Smooth muscle cell of the brain vasculature (primary cell): ENCODE results near the gene PTTG2.
"Not testable (repeated sequence)": the region's sequence is repeated elsewhere in the genome, so short reads cannot be mapped to it uniquely, and the experiment has no call there.

Experiments used
- DNase-seq: peaks from one replicate; pipeline ENCODE4 v3.0.0-alpha.2; 2012; ENCODE audit warnings: low read depth, low spot score

Gene PTTG2

DNA sequence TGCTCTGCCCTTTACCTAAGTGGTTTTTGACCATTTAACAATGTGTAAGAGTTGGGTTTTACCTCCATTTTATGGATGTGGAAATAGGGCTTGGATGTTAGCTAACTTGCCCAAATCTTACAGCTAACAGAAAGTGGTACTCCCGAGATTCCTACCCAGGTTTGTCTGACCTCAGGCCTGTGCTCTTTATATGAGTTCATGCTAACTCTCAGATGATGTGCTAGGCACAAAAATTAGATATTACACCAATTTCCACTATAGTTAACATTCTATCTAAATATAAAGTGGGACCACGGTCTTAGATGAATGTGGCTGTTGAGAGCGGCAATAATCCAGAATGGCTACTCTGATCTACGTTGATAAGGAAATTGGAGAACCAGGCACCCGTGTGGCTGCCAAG, at the start of gene PTTG2:
Gene PTTG2 (plus strand): TSS at position 301 of the 400 bp plus-strand sequence. CDS start 37 bp downstream, at position 338.
- DNase-seq = no peak

DNA sequence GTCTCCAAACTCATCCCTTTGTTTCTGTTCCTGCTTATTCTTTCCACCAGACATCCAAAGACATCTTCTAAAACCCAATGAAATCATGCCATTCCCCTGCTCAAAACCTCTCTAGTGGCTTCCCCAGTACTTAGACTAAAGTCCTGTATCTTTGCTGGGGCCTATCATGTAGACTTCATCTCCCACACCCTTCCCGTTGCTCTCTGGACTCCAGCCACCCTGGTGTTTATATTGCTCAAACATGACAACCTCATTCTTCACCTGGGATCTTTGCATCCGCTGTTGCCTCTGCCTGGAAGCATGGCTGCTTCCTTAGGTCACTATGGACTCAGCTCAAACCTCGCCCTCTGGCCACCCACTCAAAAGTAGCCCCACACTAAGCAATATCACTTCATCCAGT, 45.7 kb upstream of the PTTG2 start:
- no peak for DNase-seq

DNA sequence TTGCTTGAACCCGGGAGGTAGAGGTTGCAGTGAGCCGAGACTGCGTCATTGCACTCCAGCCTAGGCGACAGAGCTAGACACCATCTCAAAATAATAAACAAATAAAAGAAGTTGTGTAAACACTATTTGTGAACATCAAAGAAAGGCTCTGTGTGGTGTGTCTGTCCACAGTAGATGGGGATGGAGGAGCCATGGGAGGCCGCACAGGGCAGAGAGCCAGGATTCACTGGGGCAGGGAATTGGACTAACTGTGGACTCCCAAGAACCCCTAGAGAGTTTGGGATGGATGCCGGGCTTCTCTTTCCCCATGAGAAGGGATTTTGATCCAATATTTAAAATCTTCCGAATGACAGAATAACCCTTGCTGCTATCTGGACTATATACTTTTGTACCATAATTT, 42.8 kb upstream of the PTTG2 start:
- DNase-seq = no peak

DNA sequence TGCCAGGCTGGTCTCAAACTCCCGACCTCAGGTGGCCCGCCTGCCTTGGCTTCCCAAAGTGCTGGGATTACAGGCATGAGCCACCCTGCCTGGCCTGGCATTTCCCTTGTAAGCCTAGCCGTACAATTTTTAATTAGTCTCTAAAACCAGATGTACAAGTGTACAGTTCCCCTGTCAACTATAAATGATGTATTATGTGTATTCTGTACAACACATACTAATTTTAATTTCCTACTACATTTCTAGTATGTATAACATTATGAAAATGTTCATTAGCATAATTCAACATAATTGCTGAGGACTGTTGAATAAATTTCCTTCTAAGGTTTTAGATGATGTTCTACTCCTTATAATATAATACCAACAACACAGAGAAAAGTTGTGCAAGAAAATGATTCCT, 41.5 kb upstream of the PTTG2 start:
- DNase-seq = no peak

DNA sequence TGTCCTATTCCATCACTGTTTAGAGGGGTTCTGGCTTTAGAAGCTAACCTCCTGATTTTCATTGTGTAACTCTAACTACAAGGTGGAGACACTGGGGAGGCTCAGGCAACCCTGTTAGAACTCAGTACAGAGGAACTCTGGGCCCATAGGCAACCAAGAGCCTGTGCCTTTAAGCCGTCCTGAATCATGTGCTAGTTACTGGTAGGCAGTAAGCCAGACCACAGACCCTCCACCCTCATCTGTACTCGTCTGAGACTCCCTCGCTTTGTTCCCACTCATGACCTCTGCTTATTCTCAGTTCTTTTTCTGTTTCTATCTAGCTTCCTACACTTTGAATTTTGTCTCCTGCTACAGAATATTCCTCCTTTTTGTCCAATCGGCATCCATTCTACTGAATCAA, 37.9 kb upstream of the PTTG2 start:
- no peak for DNase-seq

DNA sequence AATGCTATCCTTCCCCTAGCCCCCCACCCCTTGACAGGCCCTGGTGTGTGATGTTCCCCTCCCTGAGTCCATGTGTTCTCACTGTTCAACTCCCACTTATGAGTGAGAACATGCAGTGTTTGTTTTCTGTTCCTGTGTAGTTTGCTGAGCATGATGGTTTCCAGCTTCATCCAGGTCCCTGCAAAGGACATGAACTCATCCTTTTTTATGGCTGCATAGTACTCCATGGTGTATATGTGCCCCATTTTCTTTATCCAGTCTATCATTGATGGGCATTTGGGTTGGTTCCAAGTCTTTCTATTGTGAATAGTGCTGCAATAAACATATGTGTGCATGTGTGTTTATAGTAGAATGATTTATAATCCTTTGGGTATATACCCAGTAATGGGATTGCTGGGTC, 37.1 kb upstream of the PTTG2 start:
- not testable (repeated sequence) for DNase-seq

DNA sequence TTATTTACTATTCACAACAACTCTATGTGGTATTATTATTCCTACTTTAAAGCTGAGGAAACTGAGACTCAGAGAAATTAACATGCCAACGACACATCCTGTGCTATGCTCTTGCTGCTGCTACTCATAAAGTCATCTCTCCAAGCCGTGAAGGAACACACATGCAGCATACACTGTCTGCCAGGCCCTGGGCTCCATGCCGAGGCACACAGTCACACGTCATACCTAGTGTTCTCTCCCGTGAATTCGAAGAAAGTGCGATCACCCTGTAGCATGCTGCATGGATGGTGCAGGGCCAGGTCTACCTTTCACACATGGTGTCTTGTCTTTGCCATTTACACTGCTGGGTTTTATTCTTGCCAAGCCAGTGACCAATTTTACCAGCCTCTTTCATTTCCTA, 35.3 kb upstream of the PTTG2 start:
- no peak for DNase-seq

DNA sequence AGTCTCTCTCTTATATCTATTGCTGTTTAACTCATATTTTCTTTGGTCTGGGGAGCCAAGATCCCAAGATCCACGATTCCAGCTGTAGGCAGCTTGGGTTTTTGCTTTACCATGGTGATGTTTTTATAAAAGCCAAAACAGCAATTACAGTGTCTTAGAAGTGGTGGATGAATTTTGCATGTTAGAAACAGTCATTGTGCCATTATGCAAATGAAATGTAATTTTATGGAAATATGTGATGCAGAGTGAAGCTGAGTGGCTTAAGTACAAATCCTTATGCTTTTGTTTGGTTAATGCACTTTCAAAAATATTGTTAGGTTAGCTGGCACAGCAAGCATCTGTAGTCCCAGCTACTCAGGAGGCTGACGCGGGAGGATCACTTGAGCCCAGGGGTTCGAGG, 32.8 kb upstream of the PTTG2 start:
- no peak for DNase-seq

DNA sequence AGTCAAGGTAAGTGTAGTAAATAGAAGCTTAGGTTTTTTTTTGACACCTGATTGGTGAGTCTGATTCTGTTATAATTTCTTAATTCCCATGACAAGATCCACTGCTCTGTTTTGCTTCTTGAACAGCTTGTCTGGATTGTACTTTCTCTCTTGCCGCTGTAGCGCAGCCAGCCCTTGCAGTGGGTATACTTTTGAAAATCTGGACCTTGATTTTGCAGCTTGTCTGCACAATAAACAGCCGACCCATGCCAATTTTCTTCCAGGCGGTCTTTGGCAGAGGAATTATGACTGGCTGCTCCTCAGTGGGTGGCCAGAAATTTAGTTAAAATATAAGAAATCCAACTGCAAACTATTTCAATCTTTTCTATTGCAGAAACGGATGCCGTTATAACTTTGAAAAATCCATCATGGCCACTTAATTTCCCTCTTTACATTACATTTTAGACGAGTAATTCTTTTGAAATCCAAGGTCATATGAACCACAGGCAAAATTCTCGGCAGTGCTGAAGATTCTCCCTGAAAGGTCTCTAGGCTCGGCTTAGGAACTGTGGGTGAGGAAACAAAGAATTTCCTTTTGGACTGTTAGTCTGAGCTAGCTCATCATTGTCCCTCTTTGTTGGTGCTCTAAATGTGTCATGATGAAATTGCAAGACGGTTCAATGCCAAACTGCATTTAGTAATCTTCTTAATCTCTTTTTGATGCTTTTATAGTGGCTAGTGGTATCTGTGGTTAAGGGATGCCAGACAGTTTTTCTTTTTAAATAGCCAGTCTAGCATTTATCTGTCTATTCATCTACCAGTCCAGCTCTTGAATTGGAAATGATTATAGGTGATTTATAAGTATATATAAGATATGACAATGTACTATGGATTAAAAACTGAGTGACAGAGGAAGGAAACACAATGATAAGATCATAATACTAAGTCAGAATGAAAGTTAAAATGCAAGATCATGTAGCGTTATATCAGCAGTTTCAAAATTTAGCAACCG, 31.5 kb upstream of the PTTG2 start:
- no peak for DNase-seq

DNA sequence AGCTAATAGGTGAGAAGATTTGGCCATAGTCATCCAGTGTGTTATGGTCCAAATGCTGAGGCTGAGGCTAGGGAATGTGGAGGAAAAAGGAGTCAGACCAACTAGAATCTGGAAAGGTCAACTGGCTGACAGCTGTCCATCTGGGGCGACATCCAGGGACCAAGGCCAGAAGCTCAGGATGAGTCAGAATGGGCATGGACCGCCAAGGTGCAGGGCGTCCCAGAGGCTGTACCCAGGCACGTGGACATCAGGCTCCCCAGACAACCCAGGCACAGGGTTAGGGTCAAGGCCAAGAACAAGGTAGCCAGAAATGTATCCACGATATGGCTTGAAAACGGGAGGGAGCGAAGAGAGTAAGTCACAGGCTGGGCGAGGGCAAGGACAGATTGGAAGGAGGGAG, 26.1 kb upstream of the PTTG2 start:
- DNase-seq = no peak

DNA sequence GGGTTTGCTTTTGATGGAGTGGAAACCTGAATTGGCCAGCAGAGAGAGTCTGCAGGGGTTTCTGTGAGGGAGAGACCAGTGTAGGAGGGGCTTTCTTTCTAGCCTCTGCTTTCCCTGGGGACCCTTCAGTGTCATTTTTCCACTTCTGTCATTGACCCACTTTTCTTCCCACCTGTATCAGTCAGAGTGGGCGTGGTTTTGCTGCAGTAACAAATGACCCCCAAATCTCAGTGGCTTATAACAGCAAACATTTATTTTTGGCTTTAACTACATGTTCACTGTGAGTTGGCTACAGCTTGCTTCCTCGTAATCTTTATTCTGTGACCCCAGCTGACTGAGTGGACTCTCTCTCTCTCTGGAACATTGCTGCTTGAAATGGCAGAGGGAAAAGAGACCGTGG, 25.6 kb upstream of the PTTG2 start:
- no peak for DNase-seq

DNA sequence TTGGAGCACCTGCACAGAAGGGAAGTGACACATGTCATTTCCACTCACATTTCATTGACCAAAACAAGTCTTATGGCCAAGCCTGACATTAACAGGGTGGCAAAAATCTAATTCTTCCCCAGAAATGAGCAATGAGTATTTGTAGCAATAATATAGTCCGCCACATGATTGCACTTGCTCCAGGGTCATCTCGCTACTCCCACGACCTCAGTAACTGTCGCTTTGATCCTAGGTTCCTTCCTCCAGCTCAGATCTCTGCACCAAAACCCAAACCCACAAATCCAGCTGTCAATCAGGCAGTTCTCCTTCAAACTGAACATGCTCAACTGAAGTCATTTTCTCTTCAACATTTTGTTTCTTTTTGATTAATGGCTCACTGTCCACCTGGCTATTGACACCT, 25.2 kb upstream of the PTTG2 start:
- no peak for DNase-seq

DNA sequence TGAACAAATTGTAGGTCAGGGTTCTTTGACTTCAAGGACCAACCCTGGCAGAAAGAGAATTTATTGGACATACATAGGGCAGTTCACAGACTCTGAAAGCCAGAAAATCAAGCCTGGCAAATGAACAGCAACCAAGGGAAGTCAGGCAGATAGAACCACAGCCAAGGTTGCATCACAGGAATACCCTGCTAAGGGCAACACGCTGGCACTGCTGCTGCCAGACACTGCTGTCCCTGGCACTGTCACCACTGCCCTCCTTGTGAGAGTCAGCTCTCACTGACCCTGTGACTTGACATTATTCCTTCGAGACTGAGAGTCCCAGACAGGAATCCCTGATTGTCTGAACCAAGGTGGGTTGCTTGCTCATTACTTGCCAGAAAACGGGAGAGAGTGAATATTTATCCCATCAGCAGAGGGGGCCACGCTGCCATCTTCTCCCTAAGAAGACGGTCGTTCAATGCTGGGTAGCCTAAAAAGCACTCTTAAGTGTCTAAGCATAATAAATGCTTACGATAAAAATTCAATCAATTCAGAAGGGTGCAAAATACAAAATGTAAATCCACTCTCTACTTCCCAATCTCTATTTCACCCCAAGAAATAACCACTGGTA, 23.2 kb upstream of the PTTG2 start:
- no peak for DNase-seq

DNA sequence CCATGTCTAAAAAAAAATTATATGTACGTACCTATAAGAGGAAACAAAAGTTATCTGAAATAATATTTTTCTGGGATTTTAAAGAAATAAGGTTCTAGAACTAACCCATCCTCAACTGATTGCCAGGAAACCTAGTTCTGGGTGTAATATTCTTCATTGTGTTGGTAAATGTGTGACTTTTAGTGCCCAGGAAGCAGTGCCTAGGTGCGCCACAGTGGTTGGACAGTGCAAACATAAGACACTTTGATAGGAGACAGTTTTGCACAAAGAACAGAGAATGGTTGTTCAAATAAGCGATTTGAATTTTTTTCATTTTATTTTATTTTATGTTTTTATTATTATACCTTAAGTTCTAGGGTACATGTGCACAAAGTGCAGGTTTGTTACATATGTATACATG, 22.0 kb upstream of the PTTG2 start:
- no peak for DNase-seq

DNA sequence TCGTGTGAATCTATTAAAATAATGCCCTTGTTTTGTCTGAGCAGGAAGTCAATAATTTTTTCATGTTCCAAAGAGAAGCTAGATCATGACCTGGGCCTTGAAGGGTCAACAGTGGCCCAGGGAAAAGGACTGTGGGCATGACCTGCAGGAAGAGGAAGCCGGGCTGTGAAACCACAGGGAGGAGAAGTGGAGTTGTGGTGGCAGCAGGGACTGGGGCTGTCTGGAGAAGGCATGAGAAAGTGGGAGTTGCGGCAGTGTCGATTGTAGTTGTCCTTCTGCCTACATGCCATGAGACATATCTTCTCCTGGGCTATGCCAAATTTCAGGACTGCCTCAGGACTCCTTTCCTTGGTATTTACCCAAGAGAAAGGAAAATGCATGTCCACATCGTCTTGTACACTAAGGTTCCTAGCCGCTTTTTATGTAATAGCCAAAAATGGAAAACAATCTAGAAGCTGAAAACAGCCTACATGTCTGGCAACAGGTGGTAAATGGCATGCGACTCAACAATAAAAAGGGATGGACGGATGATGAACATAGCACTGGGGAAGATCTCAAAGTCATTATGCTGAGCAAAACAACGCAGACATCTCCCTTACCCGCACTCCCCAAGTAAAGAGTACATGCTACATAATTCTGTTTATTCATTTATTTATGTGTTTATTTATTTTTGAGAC, 13.6 kb upstream of the PTTG2 start:
- no peak for DNase-seq

DNA sequence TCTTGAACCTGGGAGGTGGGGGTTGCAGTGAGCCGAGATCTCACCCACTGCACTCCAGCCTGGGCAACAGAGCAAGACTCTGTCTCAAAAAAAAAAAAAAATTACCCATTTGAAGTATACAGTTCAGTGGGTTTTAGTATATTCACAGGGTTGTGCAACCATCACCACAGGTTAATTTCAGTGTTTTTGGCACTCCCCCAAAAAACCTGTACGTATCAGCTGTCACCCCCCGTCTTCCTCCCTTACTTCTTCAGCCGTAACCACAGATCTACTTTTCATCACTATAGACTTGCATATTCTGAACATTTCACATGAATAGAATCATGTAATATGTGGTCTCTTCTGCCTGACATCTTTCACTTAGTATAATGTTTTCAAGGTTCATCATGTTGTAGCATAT, 11.7 kb upstream of the PTTG2 start:
- no peak for DNase-seq

DNA sequence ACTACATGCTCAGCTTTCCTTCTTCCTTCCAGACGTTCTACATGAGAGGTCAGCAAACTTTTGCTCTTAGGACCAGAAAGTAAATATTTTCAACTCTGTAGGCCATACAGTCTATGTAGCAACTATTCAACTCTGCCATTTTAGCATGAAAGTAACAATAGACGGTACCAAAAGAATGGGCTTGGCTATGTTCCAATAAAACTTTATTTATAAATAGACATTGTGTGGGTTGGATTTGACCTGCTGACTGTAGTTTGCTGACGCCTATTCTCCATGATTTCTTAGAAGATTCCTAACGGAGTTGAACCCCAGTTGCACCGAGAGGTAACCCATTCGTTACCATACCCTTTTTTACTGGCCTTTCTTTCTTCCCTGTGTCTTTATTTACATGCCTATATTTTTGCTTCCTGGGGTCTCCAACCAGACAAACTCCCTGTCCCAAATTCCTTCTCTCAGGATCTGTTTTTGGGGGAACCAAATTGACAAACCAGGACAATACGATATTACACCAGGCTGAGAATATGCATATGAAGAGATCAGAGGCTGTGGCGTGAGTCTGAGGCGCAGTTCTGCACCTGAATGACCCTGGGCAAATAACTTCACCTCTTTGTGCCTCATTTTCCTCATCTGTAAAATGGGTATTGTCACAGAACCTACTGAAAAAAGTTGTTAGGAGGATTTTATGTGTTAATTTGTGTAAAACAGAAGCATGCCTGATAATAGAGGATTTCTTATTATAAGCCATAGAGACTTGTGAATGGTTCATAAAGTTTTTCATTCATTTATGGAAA, 10.4 kb upstream of the PTTG2 start:
- no peak for DNase-seq

DNA sequence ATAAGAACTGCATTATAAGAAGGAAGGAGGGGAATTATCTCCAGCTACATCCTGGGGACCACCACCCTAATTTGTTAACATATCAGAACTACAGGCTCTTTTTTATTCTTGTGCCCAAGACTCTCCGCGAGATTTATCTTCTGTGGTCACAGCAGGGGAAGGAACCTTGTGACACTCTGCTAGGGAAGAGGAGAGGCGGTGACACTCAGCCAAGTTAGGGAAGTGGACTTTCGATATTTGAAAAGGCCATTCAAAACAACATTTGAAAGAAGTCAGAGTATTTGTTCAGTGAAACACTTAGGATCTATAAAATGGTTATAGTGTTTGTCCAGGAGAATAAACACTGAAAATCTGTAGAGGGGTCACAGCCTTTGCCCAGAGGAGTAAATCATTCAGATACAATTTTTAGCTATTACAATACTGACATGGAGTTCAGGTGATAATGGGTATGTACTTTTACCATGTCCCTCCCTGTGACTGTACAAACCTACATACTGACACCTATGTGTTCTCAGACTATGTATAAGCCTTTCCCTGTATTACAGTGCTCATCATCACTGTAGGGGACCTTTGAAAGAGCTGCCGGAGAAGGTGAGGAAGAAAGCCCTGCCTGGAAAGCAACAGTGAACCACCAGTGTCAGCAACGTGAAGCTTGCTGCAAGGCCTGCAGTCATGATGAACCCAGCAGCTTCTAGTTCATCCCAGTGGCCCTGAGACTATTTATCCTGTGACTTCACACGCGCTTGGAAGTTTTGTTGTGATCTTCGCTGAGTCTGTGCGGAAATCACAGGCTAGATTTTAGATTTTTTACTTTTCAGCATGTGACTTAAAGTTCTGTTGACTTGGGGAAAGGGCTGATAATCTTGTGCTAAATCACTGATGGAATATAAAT, 8.5 kb upstream of the PTTG2 start:
- no peak for DNase-seq

DNA sequence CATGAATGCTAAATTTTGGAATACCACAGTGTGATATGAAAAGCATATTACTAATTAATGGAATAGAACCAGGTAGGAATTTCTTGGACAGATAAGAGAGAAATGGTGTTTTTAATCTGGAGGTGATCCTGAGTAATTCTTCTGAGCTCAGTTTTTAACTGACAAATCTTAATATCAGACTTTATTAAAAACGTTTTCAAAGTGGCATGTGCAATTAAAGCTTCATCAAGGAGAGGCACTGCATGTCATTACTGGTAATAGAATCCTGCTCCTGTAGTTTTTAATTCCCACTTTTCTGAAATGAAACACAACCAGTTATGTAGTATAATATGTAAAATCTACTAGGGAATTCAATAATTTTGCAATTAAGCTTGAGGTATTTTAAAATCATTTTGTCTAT, 7.0 kb upstream of the PTTG2 start:
- no peak for DNase-seq

DNA sequence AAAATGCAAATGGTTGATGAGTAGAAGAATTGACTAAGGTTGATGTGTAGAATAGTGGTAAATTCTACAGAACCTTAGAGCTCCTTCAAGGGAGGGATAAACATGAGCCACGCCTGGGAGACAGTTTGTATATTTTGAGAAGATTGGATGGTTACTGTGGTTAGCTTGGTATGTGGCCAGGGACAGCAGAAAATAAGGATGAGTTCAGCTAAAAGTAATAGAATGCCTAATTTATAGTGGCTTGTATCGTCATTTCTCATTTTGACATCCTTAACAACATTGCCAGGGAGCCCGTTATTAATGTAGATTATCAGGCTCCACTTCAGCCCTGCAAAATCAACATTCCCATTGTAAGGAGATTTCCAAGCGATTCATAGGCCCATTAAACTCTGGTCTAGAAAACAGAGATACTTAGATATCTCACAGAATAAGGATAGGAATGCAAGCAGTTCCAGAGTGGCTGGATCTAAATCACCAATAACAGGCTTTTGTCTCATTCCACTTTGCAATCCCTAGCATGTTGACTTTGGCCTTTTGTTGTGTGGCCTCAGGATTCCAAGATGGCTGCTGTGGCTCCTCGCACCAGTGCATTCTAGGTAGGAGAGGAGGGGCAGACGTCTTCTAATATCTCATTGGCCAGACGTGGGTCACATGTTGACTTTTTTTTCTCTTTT, 6.4 kb upstream of the PTTG2 start:
- no peak for DNase-seq
